ENCODE results near the gene ABCC2. TPM values are rescaled to one million over a fixed set of nuclear protein-coding genes. Genes with fewer than 3 reads are reported as not detected.

The ABCC2 gene
- total and polyA plus RNA-seq, 2 of the 4 experiments (the other 2 are of a cell fraction): 0.21 to 0.36 TPM

DNA sequence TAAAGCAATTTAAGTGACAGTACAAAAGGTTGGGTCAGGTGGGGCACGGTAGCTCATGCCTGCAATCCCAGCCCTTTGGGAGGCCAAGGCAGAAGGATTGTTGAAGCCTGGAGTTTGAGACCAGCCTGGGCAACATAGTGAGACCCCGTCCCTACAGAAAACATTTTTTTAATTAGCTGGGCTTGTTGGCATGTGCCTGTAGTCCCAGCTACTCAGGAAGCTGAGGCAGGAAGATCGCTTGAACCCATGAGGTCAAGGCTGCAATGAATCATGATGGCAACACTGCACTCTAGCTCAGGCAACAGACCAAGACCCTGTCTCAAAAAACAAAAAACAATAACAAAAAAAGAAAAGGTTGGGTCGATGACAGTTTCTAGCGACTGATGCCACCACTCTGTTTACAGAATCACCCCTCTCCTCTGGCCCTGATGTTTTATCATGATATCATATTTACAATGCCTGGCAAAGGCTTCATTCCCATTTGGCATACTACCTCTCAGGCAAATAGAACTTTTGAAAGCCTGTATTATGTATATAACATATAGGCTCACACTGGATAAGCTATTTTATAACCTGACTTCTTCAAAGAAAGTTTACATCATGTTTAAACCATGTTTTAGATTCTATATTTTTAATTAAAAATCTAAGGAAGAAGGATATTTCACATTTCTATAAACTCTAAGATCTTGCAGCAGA is 558 bp upstream of the ABCC2 start:
- Histone ChIP-seq H2AK9ac (replicated peaks; ENCODE audit: low read depth, low read length, poor library complexity) (no peak overlapping the region), H4K5ac (ENCODE audit: low read depth, low read length) (peak overlapping the region; percentile 12; the same call in 1 of the 2 replicates), H3K56ac (ENCODE audit: extremely low read depth, insufficient read depth, low read length) (no peak overlapping the region), H4K20me1 (ENCODE audit: insufficient read depth, low read length) (no peaks in the 10 kb centered on the region), H3K23ac (ENCODE audit: low read depth, low read length) (no peak overlapping the region), H2AK5ac (ENCODE audit: low read depth, low read length) (peak overlapping the region; percentile 69; the same call in 1 of the 2 replicates), H3K18ac (ENCODE audit: low read depth, low read length) (peak overlapping the region; percentile 38), H3K36me3 (ENCODE audit: control insufficient read depth, insufficient read depth, low read length) (no peaks in the 10 kb centered on the region), H3K4me3 (ENCODE audit: insufficient read depth, low read depth, low read length) (no peak overlapping the region), H3K9ac (ENCODE audit: low read depth, low read length) (no peak overlapping the region), H2BK15ac (ENCODE audit: low read depth, low read length) (peak overlapping the region; percentile 88; the same call in 2 of the 3 replicates), H2BK20ac (ENCODE audit: low read depth, low read length) (peak overlapping the region; percentile 83; the same call in 1 of the 2 replicates), H3K4me1 (ENCODE audit: control insufficient read depth, insufficient read depth, low read length) (peaks cover 18% of the 10 kb centered on the region), H4K8ac (ENCODE audit: low read depth in 2 of 2, low read length in 2 of 2) (0 out of 4 replicates have a peak overlapping the region, but pooled peaks of 1 of the 2 experiments have one; percentile 27), H3K27me3 (ENCODE audit: control insufficient read depth, insufficient read depth, low read length) (no peaks in the 10 kb centered on the region), H3K4me2 (ENCODE audit: low read depth, low read length) (no peak overlapping the region), H3K14ac (replicated peaks; ENCODE audit: low read depth, low read length) (no peak overlapping the region), H2AFZ (replicated peaks; ENCODE audit: low read length, poor library complexity) (no peak overlapping the region), H3K9me1 (ENCODE audit: insufficient read depth, low read length) (peaks cover 5% of the 10 kb centered on the region), H4K91ac (ENCODE audit: insufficient read depth, low read depth, low read length) (peak overlapping the region; percentile 68), H3K4ac (ENCODE audit: low read depth, low read length) (peak overlapping the region; percentile 72), H3K27ac (ENCODE audit: insufficient read depth, low read length) (peak overlapping the region; percentile 9; the same call in 1 of the 2 replicates), H3K79me1 (ENCODE audit: low read depth in 1 of 2, low read length in 2 of 2) (no peaks in the 10 kb centered on the region; a peak in 1 of 4 replicates), H2BK120ac (ENCODE audit: low read depth, low read length) (peak overlapping the region; percentile 77), H3K9me3 (ENCODE audit: control insufficient read depth, insufficient read depth, low read length) (no peaks in the 10 kb centered on the region), H2BK5ac (ENCODE audit: low read depth, low read length, poor library complexity, severe bottlenecking) (peak overlapping the region; percentile 42)
- ChIA-PET CTCF (no interaction called here), POLR2A (ENCODE audit: unreplicated experiment) (no interaction called here)
- dilution Hi-C loops (cut with HindIII; ENCODE audit: low sequenced_read_pairs, unreplicated experiment): no loop called here
- in situ Hi-C loops (cut with MboI; ENCODE audit: low sequenced_read_pairs): no loop called here
- BruUV-seq (replicated peaks): no TSS peak
- intact Hi-C loops (cut with micrococcal nuclease): loop anchor here (5.0 kb wide), 2 partner anchors 50 kb away; partner anchors contain the start of genes COX15 and CUTC
- 93% methylated on average over 2 of the region's 5 CpGs; no CpG with 5 or more reads in 1 of the 2 experiments for WGBS, 2 experiments (ENCODE audit: extremely low coverage in 2 of 2, insufficient read length in 1 of 2)
- DNase-seq (no peak), ATAC-seq (ENCODE audit: low read depth) (no peak)
- no peak for TF ChIP-seq CHD1 (IDR thresholded peaks at IDR 0.05; ENCODE audit: low read depth, low read length)
- no peak for TF ChIP-seq USF2 (IDR thresholded peaks at IDR 0.05; ENCODE audit: low read depth, low read length)
- TF ChIP-seq RCOR1 (IDR thresholded peaks at IDR 0.05; ENCODE audit: insufficient replicate concordance, low read length): no peak
- no peak for TF ChIP-seq NFE2L2 (IDR thresholded peaks at IDR 0.05; ENCODE audit: low read depth, low read length)
- no peak for TF ChIP-seq MXI1 (IDR thresholded peaks at IDR 0.05; ENCODE audit: borderline replicate concordance, low read depth, low read length)
- TF ChIP-seq CEBPB (IDR thresholded peaks at IDR 0.05; ENCODE audit: low read depth, low read length): no peak
- TF ChIP-seq BHLHE40 (IDR thresholded peaks at IDR 0.05; ENCODE audit: low read depth, low read length): no peak
- TF ChIP-seq POLR2A (IDR thresholded peaks at IDR 0.05; ENCODE audit: low read depth, low read length): no peak
- no peak for TF ChIP-seq ELK1 (IDR thresholded peaks at IDR 0.05; ENCODE audit: borderline replicate concordance, low read depth, low read length)
- TF ChIP-seq MAZ (IDR thresholded peaks at IDR 0.05; ENCODE audit: borderline replicate concordance, low read depth, low read length): no peak
- TF ChIP-seq FOS (IDR thresholded peaks at IDR 0.05; ENCODE audit: low read depth, low read length): no peak
- TF ChIP-seq MAFK (IDR thresholded peaks at IDR 0.05; ENCODE audit: low read depth, low read length): no peak
- TF ChIP-seq SMC3 (IDR thresholded peaks at IDR 0.05; ENCODE audit: low read depth, low read length): no peak
- no peak for TF ChIP-seq RAD21 (IDR thresholded peaks at IDR 0.05; ENCODE audit: low read length)
- no peak for TF ChIP-seq CTCF (conservative IDR thresholded peaks at IDR 0.05; ENCODE audit: low read depth, low read length)

All from IMR-90 (cell line).